Measurements from ENCODE around the gene CKMT2.

CKMT2 gene

GRCh38 chr5:81233080-81233634 is at the start of gene CKMT2:
Gene CKMT2 (plus strand): TSS chr5:81233322. CDS start chr5:81251133, 17,811 bp downstream.
- no peak for DNase-seq

- no peak for DNase-seq
These were observed 49.0 kb upstream of the CKMT2 start for GRCh38 chr5:81183811-81184748.

- no peak for DNase-seq
These were observed 48.4 kb upstream of the CKMT2 start for GRCh38 chr5:81184749-81185110.

GRCh38 chr5:81187885-81188284 is 45.2 kb upstream of the CKMT2 start:
- no peak for DNase-seq

- no peak for DNase-seq
These were observed 44.2 kb upstream of the CKMT2 start for GRCh38 chr5:81188962-81189361.

GRCh38 chr5:81189875-81190498 is 43.1 kb upstream of the CKMT2 start:
- DNase-seq = no peak

GRCh38 chr5:81191726-81192372 is 41.3 kb upstream of the CKMT2 start:
- no peak for DNase-seq

- no peak for DNase-seq
These were observed 40.8 kb upstream of the CKMT2 start for GRCh38 chr5:81192373-81192750.

- peak; percentile 65 for DNase-seq
These were observed 38.3 kb upstream of the CKMT2 start for GRCh38 chr5:81194633-81195334.

GRCh38 chr5:81195335-81195929 is 37.7 kb upstream of the CKMT2 start:
- no peak for DNase-seq

GRCh38 chr5:81202655-81203054 is 30.5 kb upstream of the CKMT2 start:
- DNase-seq = no peak

- DNase-seq = no peak
These were observed 29.4 kb upstream of the CKMT2 start for GRCh38 chr5:81203729-81204128.

- no peak for DNase-seq
These were observed 28.9 kb upstream of the CKMT2 start for GRCh38 chr5:81204205-81204604.

GRCh38 chr5:81205058-81205457 is 28.1 kb upstream of the CKMT2 start:
- no peak for DNase-seq

GRCh38 chr5:81207009-81207408 is 26.1 kb upstream of the CKMT2 start:
- DNase-seq = no peak

- no peak for DNase-seq
These were observed 24.2 kb upstream of the CKMT2 start for GRCh38 chr5:81208904-81209303.

- DNase-seq = no peak
These were observed 23.7 kb upstream of the CKMT2 start for GRCh38 chr5:81209386-81209785.

- DNase-seq = no peak
These were observed 23.1 kb upstream of the CKMT2 start for GRCh38 chr5:81209869-81210493.

GRCh38 chr5:81212211-81212751 is 20.8 kb upstream of the CKMT2 start:
- no peak for DNase-seq

GRCh38 chr5:81213070-81213469 is 20.1 kb upstream of the CKMT2 start:
- no peak for DNase-seq

GRCh38 chr5:81214848-81215247 is 18.3 kb upstream of the CKMT2 start:
- no peak for DNase-seq

GRCh38 chr5:81216152-81216551 is 17.0 kb upstream of the CKMT2 start:
- no peak for DNase-seq

All from CD4-positive, alpha-beta T cell treated with Interferon gamma for 1 hour (primary cell).